Ascending aorta (tissue), 2 donors: ENCODE data around the gene CMTM6. TPM values are rescaled to one million over a fixed set of nuclear protein-coding genes. Genes with fewer than 3 reads are reported as not detected.
"Not testable (repeated sequence)": the region's sequence is repeated elsewhere in the genome, so short reads cannot be mapped to it uniquely, and the experiment has no call there.

Experiments used
- DNase-seq, 2 donors: peaks; one replicate each; pipeline ENCODE4 v3.0.0-alpha.2; 2019; ENCODE audit warnings: low spot score in 2 of 2
- H3K27ac ChIP-seq, 2 donors: fragments of 200-600 bp; sonication (generic); one replicate each; pipeline ENCODE4 v1.5.1; 2016 to 2017; ENCODE audit warnings: mild to moderate bottlenecking in 1 of 2
- H3K27me3 ChIP-seq: fragments of 200-600 bp; sonication (generic); one replicate; pipeline ENCODE4 v1.5.1; 2017
- H3K36me3 ChIP-seq, 2 donors: fragments of 200-600 bp; sonication (generic); one replicate each; pipeline ENCODE4 v1.5.1; 2016
- H3K4me1 ChIP-seq, 2 donors: fragments of 200-600 bp; sonication (generic); one replicate each; pipeline ENCODE4 v1.5.1; 2016 to 2017; ENCODE audit warnings: mild to moderate bottlenecking in 1 of 2
- H3K4me3 ChIP-seq, 2 donors: fragments of 200-600 bp; sonication (generic); one replicate each; pipeline ENCODE4 v1.5.1; 2016 to 2017; ENCODE audit warnings: mild to moderate bottlenecking in 1 of 2
- H3K9me3 ChIP-seq, 2 donors: fragments of 200-600 bp; sonication (generic); one replicate each; pipeline ENCODE4 v1.5.1; 2016
- intact Hi-C: fragments of 100-400 bp; cut with DNase I; formaldehyde crosslinking; loops from one replicate; pipeline ENCODE4 v1.15.1; 2023
- total RNA-seq: library from RNA; depleted of rRNA; stranded (reverse); fragments of >200 nt; gene quantifications from one replicate; pipeline ENCODE4 v1.1.0, GENCODE V29; 2016
- TF ChIP-seq, protein P1 (sequence below), 3 experiments: fragments of 200-600 bp in 2 of 3; fragments of 450-650 bp in 1 of 3; sonication (generic) in 2 of 3; IDR thresholded peaks; one replicate each; pipeline ENCODE4 v1.5.1; 2016 to 2019; ENCODE audit warnings: antibody characterized with exemption in 3 of 3, mild to moderate bottlenecking in 1 of 3, moderate library complexity in 1 of 3

Gene CMTM6
- total RNA-seq, 1 donor from 2014 or later: 12.7 TPM

DNA sequence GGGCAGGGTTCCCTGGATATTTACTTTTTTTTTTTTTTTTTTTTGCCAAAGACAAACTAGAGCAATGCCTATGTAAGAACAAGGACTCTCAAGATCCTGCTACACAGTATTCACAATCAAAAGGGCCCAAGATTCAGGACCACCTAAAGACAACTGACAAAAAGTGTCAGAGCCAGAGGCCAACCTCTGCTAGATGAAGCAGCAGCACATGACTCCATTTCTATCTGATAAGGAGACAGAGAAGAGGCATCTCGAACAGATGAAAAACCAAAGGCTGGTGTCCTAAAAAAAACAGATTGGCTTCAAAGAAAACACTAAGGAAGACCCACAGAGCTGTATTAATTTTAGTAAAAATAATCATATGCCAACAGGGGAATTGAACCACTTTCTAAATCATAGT, 20.0 kb downstream of the CMTM6 start:
- H3K27me3 ChIP-seq: no peaks in the 10 kb centered on the region
- no peak overlapping the region for H3K27ac ChIP-seq
- H3K4me1 ChIP-seq: peaks cover 3 to 4% of the 10 kb centered on the region in 2 donors
- no peak for DNase-seq
- TF ChIP-seq, protein P1, sequence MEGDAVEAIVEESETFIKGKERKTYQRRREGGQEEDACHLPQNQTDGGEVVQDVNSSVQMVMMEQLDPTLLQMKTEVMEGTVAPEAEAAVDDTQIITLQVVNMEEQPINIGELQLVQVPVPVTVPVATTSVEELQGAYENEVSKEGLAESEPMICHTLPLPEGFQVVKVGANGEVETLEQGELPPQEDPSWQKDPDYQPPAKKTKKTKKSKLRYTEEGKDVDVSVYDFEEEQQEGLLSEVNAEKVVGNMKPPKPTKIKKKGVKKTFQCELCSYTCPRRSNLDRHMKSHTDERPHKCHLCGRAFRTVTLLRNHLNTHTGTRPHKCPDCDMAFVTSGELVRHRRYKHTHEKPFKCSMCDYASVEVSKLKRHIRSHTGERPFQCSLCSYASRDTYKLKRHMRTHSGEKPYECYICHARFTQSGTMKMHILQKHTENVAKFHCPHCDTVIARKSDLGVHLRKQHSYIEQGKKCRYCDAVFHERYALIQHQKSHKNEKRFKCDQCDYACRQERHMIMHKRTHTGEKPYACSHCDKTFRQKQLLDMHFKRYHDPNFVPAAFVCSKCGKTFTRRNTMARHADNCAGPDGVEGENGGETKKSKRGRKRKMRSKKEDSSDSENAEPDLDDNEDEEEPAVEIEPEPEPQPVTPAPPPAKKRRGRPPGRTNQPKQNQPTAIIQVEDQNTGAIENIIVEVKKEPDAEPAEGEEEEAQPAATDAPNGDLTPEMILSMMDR (IDR thresholded peaks at IDR 0.05): no peak
- H3K36me3 ChIP-seq: peaks cover 0 to 44% of the 10 kb centered on the region in 2 donors
- intact Hi-C loops: no loop called here
- no peak overlapping the region for H3K4me3 ChIP-seq
- no peaks in the 10 kb centered on the region for H3K9me3 ChIP-seq

DNA sequence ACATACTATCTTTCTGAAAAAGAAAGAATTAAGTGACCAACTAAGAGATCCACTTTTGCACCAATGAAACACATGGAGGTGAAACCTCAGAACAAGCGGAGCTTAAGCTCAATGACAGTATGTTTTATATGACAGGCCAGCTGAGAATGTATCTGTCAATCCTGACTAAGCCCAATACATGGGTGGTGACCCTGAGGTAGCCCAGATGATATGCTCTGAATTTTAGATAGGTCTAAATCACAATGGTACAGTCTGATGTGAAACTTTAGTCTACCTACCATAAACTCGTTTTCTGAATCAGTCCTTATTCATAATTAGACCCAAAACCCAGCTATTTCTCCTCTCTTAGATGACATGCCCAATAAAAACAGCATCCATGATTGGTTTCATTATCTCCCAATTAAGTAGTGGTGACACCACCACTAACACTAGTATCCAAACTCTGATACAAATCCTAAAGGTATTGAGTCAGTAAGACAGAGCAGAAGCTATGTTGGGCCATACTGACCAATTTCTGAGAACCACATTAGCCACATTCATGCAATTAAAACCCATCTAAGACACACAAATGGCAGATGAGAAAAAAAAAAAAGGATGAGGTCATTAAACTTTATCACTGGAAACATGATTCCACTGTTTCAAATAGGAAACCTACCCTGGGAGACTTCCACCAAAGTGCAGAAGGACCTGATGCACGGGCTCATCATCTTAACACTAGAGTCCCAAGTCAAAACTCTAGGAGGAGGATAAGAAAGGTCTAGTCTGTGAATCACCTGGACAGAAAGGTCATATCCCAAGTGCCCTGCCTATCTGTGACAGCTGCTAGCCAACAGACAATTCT, 20.6 kb downstream of the CMTM6 start:
- intact Hi-C loops: no loop called here
- H3K36me3 ChIP-seq: peaks cover 0 to 43% of the 10 kb centered on the region in 2 donors
- no peaks in the 10 kb centered on the region for H3K4me1 ChIP-seq
- no peak overlapping the region for H3K4me3 ChIP-seq
- no peaks in the 10 kb centered on the region for H3K27me3 ChIP-seq
- H3K9me3 ChIP-seq: no peaks in the 10 kb centered on the region
- TF ChIP-seq, protein P1 (IDR thresholded peaks at IDR 0.05): no peak
- no peak for DNase-seq
- H3K27ac ChIP-seq: no peak overlapping the region

DNA sequence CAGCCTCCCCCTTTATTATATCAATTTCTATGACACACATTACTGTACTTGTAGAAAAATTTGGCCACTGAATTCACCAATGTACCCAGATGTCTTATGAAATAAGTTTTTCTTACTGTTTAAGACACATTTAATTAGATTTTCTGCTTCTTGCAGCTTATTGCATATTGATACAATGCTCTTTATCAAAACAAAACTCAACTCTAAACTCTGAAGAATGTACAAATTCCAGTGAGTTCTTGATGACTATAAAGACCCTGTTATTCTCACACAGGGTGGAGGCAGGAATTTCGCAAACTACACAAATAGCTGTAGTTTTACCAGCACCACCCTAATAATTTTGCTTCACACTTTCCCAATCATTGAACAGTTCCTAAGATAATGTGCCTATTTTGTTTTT, 22.0 kb downstream of the CMTM6 start:
- DNase-seq: no peak
- Histone ChIP-seq H3K4me1 (no peaks in the 10 kb centered on the region), H3K36me3 (peaks cover 0 to 32% of the 10 kb centered on the region in 2 donors), H3K27ac (no peak overlapping the region), H3K27me3 (no peaks in the 10 kb centered on the region), H3K4me3 (no peak overlapping the region), H3K9me3 (no peaks in the 10 kb centered on the region)
- TF ChIP-seq, protein P1 (IDR thresholded peaks at IDR 0.05): no peak
- intact Hi-C loops: no loop called here

DNA sequence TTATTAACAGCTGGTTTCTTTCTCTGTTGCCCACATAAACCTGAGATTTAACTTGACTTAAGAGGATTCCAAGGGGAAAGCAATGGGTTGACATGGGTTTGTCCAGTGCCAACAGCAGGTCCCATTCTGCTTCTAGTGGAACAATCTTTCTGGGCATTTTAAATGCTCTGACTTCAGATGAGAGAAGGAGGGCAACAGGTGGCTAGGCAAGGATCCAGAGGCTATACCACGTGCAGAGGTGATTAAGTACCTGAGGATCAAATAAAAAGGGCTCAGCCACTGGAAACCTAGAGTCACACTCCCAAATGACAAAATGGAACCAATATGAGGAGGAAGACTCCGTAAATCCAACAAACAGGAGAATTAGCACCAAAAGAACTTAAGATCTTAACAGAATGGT, 28.5 kb downstream of the CMTM6 start:
- peaks cover 0 to 5% of the 10 kb centered on the region in 2 donors for H3K4me1 ChIP-seq
- peaks cover 0 to 6% of the 10 kb centered on the region in 2 donors for H3K36me3 ChIP-seq
- TF ChIP-seq, protein P1 (IDR thresholded peaks at IDR 0.05): no peak
- intact Hi-C loops: no loop called here
- H3K9me3 ChIP-seq: no peaks in the 10 kb centered on the region
- H3K27me3 ChIP-seq: no peaks in the 10 kb centered on the region
- no peak for DNase-seq
- H3K4me3 ChIP-seq: no peak overlapping the region
- H3K27ac ChIP-seq: no peak overlapping the region

DNA sequence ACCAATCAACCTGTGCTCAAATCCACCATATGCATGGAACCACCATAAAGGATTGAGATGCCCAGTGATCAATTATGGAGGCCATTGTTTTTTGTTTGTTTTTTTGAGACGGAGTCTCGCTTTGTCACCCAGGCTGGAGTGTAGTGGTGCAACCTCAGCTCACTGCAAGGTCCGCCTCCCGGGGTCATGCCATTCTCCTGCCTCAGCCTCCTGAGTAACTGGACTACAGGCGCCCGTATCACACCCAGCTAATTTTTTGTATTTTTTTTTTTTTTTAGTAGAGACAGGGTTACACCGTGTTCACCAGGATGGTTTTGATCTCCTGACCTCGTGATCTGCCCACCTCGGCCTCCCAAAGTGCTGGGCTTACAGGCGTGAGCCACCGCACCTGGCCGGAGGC, 30.5 kb downstream of the CMTM6 start:
- intact Hi-C loops: not testable (repeated sequence)

DNA sequence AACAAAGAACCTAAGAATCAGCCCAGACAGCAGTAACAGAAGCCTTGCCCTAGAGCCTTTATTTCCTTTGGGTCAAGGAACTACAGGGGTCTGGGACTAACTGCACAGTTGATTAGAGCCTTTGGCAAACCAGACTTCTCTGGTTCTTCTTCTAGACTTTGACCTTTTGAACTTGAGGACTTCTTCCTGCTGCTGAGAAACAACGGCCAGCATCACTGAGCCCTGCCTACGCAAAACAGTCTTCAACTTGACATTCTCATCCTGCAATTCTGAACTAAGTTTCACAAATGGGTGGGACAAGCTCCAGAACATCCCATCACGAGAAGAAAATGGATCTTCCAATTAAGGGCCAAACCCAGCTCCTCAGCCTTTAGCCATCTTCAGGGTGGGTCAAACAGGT, 31.4 kb downstream of the CMTM6 start:
- DNase-seq: no peak
- TF ChIP-seq, protein P1 (IDR thresholded peaks at IDR 0.05): no peak
- intact Hi-C loops: no loop called here
- H3K9me3 ChIP-seq: no peaks in the 10 kb centered on the region
- H3K4me3 ChIP-seq: no peak overlapping the region
- H3K27ac ChIP-seq: no peak overlapping the region
- peaks cover 0 to 5% of the 10 kb centered on the region in 2 donors for H3K4me1 ChIP-seq
- no peaks in the 10 kb centered on the region for H3K27me3 ChIP-seq
- peaks cover 0 to 3% of the 10 kb centered on the region in 2 donors for H3K36me3 ChIP-seq

More for the DNA sequence above, 30.5 kb downstream of the CMTM6 start:
- H3K27me3 ChIP-seq, H3K27ac ChIP-seq, DNase-seq, H3K4me3 ChIP-seq, H3K36me3 ChIP-seq, H3K4me1 ChIP-seq, H3K9me3 ChIP-seq: not testable (repeated sequence)
